GM19238 (cell line): ENCODE results near the gene GLTP.

Source experiments
- DNase-seq: peaks from one replicate; pipeline ENCODE4 v3.0.0; 2011; ENCODE audit warnings: low spot score; ENCODE audit not compliant: insufficient read length

GLTP gene

DNA sequence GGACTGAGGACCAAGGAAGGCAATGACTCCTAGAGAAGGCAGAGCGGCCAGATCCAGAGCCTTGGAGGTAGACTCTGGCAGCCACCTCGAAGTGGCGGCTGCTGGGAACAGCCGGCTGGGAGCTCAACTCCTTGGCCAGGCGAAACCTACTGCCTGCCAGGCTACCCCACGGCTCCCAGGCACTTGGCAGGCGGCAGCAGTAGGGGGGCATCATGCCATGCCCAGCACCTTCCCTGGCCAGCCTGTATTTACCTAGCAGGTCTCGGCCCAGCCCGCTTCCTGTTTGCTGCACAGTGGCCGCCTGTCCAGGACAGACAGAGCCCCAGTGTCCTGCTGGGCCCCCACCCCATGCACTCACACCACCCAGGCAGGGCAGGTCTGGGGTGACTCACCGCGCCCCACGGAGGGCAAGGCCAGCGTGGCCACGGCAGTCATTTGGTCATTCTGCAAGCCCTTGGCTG lies 57.4 kb downstream of the GLTP start:
- no peak for DNase-seq

GRCh38 chr12:109822416-109822815 lies 57.9 kb downstream of the GLTP start:
- no peak for DNase-seq

DNA sequence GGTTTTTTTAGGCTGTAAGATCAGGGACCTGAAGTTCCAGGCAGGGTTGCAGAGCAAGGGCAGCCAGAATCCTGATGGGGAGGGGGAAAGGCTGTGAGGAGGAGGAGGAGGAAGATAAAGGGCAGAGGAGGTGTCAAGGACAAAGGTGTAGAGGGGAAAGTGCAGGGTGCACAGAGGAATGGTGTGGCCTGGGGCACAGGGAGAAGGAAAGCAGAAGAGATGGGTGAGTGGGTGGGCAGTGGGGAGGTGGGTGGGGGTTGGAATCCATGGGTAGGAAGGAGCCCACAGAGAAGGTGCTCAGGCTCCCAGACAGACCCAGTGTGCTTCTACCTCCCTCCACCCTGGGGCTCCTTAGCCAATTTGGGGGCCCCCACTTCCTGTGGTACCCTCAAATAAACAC lies 58.4 kb downstream of the GLTP start:
- DNase-seq: no peak

GRCh38 chr12:109820816-109821381 lies 59.4 kb downstream of the GLTP start:
- no peak for DNase-seq

DNA sequence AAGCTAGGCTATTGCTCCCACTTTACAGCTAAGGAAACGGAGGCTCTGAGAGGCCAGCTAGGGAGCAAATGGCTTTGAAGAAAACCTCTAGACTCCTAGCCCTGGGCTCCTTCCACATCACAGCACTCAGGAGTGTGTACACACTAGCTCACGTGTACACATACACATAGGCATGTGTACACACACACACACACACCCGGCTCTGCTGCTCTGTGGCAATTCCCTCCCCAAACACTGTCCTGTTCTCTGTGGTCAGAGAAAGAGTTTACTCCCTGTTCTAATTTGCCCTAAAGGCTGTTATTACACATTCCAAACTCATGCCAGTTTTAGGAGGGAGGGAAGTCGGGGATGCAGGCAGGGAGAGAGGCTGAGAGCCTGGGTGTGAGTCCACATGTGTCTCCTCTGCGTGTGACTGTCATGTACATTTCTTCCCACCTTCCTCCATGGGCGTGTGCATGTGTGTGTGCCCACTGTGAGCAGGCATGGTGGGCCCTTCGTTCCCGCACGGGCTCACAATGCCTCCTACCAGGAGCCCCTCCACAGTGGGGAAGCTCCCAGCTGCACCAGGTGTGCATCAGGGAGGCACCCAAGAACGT lies 61.3 kb downstream of the GLTP start:
- DNase-seq: no peak

- no peak for DNase-seq
These were observed 62.1 kb downstream of the GLTP start for GRCh38 chr12:109818253-109818652.

GRCh38 chr12:109817627-109818231 lies 62.6 kb downstream of the GLTP start:
- no peak for DNase-seq

- no peak for DNase-seq
These were observed 63.5 kb downstream of the GLTP start for GRCh38 chr12:109816870-109817269.

DNA sequence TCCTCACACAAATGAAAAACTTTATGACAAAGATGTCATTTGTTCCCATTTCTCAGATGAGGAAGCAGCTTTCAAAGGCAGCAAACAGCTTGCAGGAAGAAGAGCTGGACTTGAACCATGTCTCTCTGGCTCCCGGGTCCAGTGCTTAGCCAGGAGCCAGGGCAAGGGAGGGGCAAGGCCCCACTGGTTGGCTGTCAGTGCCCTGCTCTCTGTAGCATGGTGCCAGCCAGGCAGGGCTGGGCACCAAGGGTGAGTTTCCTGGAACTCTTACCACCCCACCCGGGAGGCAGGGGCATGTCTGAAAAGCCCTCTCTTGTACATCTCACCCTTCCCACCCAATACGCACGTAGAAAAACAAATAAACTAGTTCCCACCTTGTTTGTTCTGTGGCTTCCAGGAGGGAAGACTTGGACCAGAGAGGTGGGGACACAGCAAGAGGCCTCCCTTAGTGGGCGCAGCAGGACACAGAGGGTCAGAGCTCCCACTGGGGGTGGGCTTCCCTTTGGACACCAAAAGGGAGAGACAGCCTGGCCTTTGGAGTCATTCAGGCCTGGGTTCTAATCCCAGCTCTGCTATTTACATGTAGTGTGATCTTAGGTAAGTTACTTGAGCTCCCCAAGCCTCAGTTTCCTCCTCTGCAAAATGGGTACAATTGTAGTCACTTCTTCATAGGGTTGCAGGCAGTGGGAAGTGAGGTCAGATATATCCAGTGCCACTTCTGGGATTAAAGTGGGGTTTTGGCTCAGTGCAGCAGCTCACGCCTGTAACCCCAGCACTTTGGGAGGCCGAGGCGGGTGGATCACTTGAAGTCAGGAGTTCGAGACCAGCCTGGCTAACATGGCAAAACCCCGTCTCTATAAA lies 64.4 kb downstream of the GLTP start:
- DNase-seq: no peak

- no peak for DNase-seq
These were observed 65.1 kb downstream of the GLTP start for GRCh38 chr12:109815225-109815624.

- DNase-seq: no peak
These were observed 65.7 kb downstream of the GLTP start for GRCh38 chr12:109814600-109815150.

GRCh38 chr12:109813810-109814416 lies 66.4 kb downstream of the GLTP start:
- no peak for DNase-seq

- no peak for DNase-seq
These were observed 68.7 kb downstream of the GLTP start for GRCh38 chr12:109811624-109811995.

DNA sequence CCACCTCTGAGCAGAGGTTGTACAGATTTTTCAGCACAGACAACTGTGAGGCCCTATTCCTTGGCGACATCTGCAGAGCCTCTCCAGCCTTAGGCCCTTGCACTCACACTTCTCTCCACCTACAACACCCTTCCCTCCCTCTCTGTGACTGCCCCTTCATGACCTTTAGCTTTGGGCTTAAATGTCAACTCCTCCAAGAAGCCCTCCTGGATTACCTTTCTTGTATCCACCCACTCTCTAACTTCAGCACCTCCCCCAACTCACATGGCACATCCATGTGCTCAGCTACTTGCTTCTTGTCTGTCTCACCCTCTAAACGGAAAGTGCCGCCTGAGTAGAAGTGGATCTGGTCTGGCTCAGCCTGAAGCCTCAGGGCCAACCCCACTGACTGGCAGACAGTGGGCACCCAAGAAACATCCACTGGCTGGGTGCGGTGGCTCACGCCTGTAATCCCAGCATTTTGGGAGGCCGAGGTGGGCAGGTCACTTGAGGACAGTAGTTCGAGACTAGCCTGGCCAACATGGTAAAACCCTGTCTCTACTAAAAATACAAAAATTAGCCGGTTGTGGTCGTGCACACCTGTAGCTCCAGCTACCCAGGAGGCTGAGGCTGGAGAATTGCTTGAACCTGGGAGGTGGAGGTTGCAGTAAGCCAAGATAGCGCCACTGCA lies 69.3 kb downstream of the GLTP start:
- no peak for DNase-seq

DNA sequence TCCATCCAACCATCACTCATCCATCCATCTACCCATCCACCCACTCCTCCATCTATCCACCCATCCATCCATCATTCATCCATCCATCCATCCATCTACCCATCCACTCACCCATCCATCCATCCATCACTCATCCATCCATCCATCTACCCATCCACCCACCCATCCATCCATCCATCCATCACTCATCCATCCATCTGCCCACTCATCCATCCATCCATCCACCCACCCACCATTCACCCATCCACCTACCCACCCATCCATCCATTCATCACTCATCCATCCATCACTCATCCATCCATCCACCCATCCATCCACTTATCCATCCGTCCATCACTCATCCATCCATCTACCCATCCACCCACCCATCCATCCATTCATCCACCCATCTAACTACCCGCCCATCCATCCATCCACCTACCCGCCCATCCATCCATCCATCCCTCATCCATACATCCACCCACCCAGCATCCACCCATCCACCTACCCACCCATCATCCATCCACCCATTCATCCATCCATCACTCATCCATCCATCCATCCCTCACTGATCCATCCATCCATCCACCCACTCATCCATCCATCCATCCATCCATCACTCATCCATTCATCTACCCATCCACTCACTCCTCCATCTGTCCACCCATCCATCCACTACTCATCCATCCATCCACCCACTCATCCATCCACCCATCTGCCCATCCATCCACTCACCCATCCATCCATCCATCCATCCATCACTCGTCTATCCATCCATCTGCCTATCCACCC lies 71.3 kb downstream of the GLTP start:
- DNase-seq: no peak

- no peak for DNase-seq
These were observed 72.2 kb downstream of the GLTP start for GRCh38 chr12:109807954-109808643.

- DNase-seq: peak; percentile 76
These were observed 75.2 kb downstream of the GLTP start for GRCh38 chr12:109804820-109805761.

DNA sequence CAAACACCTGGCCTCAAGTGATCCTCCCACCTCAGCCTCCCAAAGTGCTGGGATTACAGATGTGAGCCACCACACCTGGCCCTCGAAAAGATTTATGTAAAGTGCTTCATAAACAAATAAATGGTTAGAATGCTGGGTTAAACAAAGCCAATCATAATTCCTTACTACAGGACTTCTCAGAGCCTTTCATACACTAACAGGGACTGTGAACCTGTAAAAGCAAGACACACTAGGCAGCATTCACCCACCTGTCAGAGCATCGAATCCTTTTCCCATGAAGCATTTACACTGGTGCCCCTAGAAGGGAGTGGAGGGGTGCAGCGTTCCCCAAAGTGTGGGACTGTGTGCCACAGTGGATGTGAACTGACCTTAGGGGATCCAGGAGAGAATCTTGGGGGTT lies 76.7 kb downstream of the GLTP start:
- no peak for DNase-seq
